GM18519 (cell line): Measurements from ENCODE around the gene MAP7D3.

Experiments used
- ATAC-seq: cut with Tn5 transposase; IDR thresholded peaks from one replicate; pipeline ENCODE4 v1.9.1; 2021; ENCODE audit warnings: mild to moderate bottlenecking, moderate library complexity; ENCODE audit not compliant: unreplicated experiment, low FRiP score

MAP7D3 gene

DNA sequence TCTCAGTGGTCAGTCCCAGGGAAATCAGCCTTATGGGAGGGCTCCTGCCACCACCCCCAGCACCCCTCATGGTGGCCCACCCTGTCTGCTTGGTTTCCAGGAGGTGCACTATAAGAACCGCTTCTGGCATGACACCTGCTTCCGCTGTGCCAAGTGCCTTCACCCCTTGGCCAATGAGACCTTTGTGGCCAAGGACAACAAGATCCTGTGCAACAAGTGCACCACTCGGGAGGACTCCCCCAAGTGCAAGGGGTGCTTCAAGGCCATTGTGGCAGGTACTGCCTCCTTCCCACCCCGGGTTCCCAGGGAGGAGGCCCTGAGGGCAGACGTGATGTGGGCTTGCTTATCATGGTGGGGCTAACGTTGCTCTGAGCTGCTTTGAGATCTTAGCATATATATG lies 44.3 kb downstream of the MAP7D3 start:
- no peak for ATAC-seq

DNA sequence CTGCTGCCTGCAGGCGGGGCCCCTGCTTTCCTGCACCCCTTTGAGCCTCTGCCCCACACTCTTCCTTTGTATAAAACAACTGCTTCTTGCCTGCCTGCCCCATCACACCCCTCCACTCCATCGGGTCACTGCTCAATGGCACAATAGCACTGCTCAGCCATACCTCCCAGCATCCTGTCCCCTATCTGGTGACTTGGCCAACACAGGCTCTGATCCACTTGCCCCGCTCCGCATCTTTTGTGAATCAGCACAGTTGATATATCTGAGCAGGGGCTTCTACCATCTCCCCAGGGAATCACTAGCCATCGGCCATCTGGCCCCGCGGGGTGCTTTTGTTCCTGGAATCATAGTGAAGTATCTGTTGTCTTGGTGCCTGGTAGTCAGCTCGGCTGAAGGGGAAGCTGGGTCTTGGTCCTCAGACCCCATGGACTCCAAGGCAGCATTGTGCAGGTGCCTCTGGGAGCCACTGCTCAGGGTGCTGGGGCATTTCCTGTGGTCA lies 45.3 kb downstream of the MAP7D3 start:
- ATAC-seq, result no peak

DNA sequence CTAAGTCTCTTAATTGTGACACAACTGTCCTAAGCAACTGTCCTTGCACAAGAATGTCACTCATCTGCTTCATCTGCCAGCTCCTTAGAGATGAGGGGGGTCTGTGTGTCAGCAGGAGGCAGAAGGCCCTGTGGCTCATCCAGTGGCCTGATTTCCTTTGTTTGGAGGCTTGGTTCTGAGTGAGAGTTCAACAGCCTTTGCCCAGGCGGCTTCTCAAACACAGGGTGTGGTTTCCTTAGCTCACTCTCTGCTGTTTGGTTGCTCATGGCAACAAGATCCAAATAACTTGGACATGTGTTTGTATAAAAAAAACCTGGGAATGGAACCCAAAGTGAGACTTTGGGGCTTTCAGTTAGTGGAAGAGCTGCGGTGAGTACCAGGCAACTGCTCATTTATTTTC lies 46.6 kb downstream of the MAP7D3 start:
- no peak for ATAC-seq

DNA sequence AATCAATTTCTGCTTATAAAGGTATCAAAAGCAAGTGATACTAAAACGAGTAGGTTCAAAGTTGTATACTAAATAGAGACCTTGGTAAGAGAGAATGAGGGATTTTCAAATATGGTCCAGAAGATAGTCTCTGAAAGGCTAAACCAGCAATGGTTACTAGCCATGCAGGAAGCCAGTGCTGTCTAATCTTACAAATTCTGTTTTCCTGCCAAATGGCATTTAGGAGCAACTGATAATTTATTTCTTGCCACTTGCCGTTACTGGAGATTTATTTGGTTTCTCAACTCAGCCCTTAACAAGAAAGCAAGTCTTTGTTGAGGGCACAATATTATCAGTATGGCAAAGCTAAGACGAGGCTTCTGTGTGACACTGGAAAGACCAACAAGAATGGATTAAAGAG lies 47.2 kb downstream of the MAP7D3 start:
- ATAC-seq, result no peak

DNA sequence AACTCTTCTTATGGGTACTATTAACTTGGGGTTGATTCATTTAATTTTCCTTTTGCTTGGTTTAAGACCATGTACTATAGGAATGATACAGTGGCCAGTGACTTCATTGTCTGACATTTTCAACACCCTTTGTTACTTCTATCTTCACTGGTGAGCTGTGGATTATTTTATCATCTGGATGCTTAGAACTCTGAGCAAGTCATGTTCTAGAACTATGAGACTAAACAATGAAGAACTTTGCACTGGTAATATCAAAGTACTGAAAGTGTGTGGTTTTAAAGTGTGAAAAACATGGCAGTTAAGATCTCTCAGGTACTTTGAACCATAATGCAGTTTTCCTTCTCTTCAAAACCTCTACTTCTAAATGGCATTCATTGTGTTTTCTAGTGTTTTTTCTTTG lies 47.8 kb downstream of the MAP7D3 start:
- ATAC-seq, result no peak

DNA sequence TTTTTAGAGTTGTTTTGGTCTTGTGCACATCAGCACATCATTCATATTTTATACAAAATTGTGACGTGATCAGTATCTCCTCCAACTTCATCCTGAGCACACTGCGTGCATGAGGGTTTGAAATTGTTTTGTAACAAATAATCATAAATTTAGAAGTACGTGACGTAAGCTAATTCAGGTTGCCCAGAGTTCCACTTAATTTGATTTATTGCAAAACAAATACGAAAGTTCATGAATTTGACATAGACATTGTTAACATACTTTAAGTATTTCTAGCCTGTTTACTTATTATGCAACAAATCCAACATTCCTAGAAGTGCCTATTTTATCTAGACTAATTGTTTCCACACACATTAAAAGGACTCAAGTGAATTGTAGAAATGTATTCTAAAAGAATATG lies 48.3 kb downstream of the MAP7D3 start:
- ATAC-seq, result no peak

DNA sequence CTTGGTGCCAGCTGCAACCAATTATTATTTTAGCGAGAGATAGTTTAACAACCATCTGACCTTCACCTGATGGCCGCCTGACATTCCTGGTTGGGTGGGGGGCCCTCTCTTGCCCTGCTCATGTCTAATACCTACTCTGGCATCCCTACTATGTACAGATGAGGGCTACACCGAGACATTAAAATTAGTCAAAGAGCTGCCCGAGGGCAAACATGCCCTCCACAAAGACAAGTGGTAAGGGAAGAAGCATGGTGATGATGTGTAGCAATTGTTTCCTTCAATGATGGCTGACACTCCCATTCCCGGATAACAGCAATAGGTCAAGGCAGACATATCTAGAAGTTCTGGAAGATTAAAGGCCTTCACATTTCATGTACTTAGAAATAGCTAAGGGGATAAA lies 49.6 kb downstream of the MAP7D3 start:
- no peak for ATAC-seq

DNA sequence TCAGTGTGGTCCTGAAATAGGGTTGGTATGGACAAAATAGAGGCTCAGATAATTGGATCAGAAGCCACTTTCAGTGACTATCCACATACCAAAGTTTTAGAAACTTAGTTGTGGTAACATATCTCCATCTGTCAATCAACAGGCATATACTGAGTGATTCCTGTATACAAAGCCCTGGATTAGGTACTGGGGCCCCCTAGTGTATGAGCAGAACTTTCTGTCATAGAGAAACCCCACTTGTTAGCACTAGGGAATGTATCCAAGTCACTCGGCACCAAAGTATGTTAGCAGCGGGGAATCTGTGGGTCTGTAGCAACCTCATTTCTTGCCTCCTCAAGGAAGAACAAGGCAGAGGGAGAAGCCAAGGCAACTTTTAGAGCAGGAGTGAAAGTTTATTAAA lies 50.7 kb downstream of the MAP7D3 start:
- ATAC-seq, result no peak

DNA sequence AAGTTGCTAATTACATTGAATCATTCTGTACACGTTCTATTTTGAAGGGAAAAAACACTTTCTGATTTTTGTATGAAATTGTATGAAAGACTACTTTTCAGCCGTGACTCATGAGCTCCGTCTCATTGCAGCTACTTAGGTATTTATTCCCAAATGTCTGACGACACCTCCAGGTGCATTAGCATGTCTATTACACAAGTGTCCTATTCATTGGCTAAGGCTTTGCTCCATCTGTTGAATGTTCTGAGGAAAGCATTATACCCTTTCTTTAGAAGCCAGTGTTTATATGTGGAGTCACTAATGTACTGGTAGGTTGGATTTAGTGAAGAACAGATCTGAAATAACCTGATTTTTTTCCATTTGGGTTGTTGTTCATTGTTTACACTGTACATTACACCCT lies 51.8 kb downstream of the MAP7D3 start:
- ATAC-seq, result no peak

DNA sequence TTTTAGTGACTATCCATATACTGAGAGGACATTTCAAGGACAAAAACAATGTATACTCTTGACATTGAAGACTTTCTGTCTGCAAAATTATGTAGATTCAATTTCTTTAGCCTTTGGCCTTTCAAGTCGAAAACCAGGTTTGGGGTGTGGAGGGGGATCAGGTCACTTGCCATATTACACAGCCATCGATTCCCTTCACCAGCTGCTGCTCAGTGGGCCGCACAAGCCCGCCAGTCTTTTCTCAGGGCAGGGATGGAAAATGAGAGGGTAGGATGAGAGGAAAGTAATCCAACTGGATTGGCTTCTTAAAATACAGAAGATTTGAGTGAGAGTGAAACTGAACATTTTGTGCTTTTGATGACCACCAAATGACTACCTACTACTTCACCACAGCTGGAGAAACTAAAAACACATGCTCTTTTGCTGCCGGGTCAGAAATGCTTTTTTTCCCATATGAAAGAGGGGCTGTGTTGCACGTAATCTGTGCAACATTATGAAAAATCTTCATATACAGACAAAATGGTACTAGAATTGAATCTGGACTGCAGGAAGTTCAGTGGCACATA lies 52.4 kb downstream of the MAP7D3 start:
- ATAC-seq, result no peak

DNA sequence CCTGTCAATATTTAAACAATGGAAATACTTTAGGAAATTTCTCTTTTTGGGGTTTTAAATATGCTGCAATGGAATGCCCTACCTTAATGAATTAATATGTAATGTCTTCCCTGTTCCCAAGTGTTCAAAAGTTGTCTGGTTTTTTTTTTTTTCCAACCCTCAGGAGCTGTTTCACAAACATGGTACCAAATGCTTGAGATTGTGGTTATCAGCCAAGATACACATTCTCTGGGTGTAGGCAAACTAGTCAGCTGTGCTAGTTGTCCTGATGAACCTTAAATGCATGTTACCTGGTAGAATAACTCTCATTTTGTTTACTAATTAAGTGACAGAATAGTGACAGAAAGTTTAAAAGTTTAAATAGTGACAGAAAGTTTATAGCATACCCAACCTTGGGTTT lies 53.2 kb downstream of the MAP7D3 start:
- ATAC-seq, result no peak

DNA sequence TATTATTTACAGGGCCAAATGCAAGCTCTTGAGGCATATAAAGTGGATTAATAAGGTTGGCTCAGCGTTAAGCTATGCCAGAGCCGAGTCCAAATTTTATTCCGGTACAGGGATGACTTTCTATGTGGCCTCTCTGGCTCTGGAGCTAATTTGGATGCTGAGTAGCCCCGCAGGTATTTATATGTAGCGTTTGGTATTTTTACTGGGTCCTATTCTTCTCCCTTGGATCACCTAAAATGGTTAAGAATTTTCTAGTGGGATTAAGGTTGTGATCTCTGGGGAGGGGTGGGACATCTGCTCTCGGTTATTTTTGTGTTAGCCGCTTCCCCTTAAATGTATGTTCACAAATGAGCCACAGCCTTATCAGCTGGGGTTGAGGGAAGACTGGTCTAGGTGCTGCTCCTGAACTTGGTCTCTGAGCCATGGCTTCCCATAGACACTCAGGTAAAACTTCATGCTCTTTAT lies 54.5 kb downstream of the MAP7D3 start:
- ATAC-seq, result no peak

DNA sequence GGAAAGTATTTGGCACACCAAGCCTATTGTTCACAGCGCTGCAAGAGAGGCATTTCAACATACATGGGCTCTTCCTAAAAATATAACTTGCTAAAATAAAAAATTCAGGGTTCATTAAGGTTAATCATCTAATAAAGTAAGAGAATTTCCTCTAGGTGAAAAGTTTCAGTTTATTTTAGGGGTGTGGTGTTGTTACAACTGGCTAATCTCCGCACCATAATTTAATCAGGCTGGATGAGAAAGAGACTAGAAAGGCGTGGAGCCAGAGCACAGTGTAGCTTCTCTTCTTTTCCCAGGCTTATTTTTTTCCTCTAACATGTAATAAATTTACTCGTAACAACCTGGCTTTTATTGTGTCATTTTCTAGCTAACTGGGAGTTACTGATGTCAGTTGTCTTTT lies 56.0 kb downstream of the MAP7D3 start:
- ATAC-seq, result no peak

DNA sequence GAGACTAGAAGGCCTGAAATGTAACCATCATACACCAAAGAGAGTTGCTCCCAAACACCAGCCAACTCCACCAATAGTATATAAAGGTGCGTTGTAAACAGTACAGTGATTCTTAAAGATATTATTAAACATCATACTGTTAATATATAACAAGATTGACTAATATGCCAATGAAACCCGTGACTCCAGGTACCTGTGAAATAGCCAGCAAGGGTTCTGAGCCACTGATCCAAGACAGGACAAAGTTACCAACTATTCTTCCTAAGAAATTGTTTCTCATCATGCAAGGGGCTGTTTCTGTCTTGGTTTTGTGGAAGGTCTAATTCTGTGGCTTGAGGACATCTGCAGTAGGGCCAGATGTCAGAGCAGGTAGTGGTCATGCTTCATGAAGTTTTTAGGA lies 56.7 kb downstream of the MAP7D3 start:
- no peak for ATAC-seq

DNA sequence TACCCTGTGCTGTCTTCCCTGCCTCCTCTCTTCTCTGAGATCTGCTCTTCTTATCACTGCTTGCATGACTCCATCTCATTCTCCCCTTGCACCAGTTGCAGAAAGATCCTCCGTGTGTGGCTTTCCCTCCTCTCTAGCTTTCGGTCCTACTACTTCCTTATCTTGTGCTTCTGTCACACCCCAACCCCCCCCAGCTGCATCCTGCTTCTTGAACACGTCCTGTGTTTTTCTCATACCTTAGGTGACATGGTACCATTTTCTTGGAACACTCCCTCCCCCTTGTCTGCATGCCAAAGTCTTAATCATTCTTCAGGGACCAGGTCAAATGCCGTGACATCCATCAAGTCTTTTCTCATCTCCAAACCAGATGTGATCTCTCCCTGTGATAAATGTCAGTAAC lies 57.4 kb downstream of the MAP7D3 start:
- no peak for ATAC-seq

DNA sequence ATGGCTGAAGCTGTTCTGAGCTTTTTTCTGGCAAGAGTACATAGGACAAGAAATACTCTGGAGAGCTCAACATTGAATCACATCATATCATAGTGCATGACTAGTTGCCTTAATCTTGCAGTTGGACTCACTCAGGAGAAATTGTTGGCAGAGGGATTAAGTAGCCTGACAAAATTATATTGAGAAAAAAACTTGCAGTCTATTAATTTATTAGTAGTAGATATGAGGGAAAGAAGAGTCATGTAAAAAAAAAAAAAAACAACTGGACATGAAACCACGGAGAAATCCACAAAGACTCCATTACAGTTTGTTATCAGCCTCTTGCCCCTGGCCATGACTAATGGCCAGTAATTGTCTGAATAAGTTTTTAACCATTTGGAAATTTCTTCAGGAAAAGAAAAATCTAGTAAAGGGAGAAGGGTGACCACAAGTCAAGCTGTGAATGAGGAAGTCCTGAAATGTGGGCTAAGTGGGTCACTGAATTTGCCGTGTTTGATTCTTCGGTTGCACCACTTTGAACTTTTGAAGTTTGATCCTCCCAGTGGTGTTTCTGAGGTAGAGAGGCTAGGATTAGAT lies 58.3 kb downstream of the MAP7D3 start:
- ATAC-seq, result no peak

DNA sequence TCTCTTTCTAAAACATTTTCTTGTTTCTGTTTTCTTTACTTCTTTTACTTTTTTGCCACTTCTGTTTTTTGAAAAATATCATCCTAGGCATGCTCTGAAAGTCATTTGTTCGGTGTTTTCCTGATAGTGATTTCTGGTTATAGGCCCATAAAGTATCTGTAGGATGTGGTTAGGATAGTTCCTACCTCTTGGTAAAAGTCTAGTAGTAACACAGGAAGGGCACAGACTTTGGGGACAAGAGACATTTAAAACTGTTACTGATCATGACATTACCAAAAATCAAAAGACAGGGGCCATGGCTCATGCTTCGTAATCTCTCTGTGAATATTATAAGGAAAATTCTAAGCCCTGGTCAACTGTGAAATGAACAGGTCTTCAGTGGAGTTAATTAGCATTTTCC lies 59.1 kb downstream of the MAP7D3 start:
- ATAC-seq, result no peak

DNA sequence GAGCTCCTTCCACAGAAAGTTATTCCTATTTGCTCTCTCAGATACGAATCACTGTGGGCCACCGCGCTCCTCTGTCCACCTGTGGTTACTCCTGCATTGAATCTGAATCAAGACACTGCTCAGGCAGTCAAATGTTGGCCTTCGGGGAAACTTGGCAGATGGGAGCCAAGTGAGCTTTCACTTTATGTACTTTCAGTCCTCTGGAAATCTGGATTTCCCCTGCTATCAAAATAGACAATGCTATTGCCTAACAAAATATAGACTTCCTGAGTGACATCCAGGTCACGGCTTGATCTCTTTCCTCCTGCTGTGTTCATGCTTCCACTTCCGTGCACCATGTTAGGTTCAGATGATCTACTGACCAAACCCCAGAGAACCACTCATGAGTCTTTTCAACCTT lies 60.0 kb downstream of the MAP7D3 start:
- ATAC-seq, result no peak

DNA sequence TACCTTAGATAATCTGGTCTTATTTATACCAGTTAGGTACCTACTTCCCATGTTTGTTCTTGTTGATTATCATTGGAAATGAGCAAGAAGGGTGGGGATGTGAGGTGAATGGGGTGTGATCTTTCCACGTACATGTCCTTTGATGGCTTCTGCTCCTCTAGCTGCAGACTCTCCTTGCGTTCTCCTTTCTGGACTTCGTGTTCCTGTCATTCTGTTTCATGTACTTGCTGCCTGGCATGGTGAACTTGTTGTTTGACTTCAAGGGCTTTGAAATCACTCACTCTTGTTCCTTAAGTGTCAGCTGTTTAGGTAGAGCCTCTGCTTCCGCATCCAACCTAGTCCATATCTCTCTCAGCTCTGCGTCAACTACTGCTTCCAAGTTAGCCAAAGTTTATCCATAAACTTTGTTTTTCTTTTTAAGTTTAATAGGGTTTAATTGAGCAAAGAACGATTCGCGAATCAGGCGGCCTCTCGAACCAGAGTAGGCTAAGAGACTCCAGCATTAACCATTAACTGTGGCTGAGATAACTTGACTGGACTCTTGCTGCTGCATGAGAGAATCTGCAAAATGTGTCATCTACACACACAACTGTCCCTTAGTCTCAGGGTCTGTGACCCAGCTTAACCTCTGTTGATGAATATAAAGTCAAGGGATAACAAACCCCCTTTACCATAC lies 61.0 kb downstream of the MAP7D3 start:
- no peak for ATAC-seq

DNA sequence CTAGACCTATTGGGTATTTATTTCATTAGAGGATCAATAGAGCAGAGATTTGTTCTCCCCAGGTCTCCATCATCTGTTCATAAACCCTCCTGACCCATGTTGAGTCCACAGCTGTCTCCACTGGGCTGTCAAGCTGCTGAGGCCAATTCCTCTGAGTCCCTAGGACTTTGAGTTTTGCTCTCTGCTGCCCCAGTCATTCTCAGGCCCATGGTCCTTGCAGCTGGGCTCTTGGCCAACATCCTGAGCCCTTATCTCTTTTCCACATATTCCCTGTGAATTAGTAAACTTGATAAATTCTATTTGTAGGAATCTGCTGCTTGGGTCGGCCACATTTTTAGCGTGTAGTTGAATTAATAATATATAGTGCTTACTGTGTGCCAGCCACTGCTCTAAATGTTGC lies 62.0 kb downstream of the MAP7D3 start:
- ATAC-seq, result no peak

DNA sequence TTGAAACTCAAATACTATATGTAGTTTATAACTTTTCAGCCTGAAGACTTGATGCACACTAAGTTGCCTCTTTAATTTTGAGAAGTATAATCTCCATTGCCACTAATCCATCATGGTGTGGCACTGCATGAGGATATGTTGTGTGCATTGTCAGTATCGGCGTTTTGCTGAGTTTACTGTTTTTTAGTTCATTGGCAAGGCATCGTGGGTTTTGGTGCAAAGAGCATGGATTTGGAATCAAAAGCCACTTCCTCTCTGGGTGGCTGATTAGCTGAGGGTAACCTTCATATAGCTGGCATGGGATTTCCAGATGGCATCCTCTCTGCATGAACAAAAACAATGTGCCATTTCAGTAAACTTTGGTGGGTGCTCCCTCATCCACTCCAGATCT lies 65.2 kb downstream of the MAP7D3 start:
- ATAC-seq, result no peak

DNA sequence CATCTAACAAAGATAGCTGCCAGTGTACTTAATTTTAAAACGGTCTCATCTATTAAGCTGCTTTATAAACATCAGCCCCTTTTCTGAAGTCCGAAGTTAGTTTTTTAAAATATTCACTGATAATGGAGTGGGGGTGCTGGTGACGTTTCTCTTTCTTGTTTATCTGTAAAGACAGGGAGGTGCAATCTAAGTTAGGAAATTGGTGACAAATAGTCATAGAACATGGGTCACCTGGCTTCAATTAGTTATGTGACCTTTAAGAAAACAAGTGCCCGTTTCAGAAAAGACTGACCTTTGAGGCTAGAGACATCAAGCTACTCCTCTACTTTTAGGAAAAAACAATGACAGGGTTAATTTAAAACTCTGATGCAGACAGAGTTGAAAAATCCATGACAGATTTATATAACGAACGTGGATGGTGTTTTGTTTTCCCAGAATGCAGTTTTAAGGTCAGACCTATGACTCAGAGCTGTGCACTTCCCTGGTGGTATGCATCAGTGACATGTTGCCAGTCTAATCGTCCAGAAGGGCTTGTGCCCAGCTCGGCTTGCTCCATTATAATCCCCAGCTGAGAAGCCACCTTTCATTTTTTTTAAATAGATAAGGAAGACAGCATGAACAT lies 65.7 kb downstream of the MAP7D3 start:
- no peak for ATAC-seq
